GM19397 (cell line): Measurements from ENCODE around the gene SPINK14.

Experiments used
- ATAC-seq: cut with Tn5 transposase; IDR thresholded peaks from one replicate; pipeline ENCODE4 v1.9.1; 2021; ENCODE audit warnings: mild to moderate bottlenecking, moderate library complexity; ENCODE audit not compliant: unreplicated experiment

The SPINK14 gene

GRCh38 chr5:148193202-148193601 is 24.9 kb downstream of the SPINK14 start:
- no peak for ATAC-seq

DNA sequence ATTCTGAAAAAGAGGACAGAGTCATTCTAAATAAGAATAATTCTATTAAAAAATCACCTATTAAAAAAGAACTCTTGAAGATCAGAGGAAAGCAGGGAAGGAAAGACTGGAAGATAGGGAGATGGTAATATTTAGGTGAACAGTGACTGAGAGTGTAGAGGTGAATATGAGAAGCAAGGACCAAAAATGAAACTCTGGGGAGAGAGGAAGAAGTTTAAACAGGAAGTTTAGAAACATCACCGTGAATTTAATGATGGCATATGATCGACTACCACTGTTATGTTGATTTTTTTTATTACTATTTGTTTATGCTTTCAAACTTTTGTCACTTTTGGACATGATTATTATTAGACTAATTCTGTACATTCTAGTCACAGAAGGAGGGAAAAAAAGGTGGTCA is 32.8 kb downstream of the SPINK14 start:
- no peak for ATAC-seq

DNA sequence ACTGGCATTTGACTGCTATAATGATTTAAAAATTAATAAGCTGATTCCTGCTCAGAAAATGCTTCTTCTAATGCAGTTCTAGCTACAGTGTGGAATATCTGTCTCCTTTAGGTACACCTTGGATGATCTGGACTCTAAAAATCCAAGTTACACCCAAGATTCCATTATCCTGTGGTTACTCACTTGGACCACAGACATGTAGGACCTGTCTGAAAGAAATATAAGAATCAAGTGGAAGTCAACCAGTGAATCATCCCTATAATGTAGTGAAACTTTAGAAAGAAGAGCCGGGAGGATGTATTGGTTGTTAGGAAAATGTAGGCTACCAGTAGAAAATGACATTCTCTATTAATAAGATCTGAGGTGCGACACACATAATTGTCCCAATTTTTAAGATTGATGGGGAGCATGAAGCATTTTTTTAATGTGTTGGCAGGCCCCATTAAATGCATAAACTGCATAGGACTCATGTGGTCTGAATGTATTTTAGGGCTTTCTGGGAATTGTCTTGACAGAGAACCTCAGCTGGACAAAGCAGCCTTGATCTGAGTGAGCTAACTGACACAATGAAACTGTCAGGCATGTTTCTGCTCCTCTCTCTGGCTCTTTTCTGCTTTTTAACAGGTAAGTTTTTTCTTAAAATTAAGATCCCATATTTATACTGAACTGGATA is 34.3 kb downstream of the SPINK14 start, which contains the start of gene SPINK6:
Gene SPINK6 (plus strand): TSS at position 512 of the 673 bp plus-strand sequence. CDS start 55 bp downstream, at position 567.
- no peak for ATAC-seq

DNA sequence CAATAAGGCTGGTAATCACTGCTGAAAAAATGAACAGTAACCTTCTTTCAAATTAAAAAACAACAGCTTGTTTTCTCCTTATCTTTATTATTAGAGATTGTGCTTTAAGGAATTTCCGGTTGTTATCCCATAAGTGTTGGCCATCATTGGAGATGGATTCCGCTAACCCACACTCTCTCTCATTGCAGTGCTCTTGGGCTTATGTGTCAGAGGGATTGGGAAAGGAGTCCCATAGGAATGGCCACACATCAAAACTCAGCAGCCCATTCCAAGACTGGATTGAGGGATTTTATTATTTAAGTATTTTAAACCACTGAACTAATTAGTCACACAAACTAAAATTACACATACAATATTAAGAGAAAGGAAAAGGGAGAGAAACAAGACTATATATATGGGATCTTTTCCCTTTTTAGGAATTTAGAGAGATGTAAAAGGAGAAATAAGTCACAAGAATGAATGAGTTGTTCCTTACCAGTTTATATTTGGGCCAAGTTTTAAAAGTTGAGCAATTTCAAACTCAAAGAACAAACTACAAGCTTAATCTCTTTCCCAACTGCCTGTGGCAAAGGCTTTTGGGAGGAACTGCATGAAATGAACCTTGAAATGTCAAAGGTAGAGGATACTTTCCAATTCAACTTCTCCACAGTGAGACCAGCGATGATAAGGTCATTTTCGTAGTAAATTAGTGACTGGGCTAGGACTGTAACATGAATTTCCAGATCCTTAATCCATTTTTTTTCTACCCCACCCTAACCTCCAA is 36.9 kb downstream of the SPINK14 start:
- no peak for ATAC-seq

GRCh38 chr5:148205865-148206264 is 37.5 kb downstream of the SPINK14 start:
- no peak for ATAC-seq

DNA sequence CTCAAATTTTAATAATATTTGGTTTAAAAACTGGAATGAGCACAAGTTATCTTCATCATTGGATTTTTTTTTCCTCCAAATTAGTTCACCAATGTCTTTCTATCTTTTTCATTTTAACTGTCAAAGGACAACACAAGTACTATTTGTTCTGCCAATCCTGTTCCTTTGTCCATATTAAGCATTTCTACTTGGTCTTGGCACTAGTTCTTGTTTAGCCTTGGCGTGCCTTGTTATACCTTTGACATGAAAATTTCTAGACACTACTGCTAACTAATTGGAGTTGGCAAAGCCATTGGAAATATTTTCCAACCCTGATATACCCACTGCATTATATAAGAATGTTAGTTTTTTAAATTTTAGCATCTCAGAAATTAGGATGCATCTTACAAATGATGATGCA is 38.3 kb downstream of the SPINK14 start:
- no peak for ATAC-seq

DNA sequence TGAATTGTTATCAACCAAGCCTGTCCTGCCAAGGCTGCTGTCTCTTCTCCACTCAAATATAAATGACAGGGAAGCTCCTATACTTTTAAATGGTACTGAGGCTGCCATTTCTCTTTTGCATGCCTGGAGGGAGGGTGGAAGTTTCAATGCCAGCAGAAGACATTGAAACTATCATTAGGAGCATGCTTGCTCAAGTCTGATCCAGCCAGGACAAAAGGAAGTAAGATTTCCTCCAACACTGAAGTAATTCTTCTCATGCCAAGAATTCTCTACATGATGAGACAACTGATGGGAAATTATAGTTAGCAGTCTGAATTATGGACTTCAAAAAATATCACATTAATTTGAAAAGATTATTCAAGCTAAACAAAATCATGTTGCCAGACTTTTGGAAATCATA is 39.9 kb downstream of the SPINK14 start:
- ATAC-seq: no peak

DNA sequence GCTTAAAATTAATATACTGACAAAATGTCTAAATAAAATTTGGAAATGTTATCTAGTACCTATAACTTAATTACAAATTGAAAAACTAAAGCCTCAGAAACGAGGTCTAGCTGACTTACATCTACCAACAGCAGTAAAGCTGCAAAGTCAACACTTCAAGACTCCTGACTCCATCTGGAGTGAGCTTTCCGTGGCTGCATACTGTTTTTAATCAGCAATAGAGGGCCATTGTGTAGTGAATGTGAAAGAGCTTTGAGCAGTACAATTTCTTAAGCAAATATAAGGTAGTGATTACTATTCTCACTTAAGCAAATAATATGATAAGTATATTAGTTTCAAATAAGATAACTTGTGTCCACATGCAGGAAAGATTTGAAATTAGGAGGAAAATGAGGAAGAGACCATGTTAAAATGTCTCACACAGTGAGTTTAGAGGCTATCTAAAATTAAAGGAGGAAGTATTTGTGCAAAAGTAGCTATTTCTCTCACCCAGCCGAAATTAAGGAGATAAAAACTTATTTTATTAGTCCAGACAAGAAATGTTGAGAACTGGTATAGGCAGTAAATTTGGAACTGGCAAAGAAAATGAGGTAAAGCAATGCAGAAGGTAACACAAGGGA is 40.9 kb downstream of the SPINK14 start:
- ATAC-seq: no peak

DNA sequence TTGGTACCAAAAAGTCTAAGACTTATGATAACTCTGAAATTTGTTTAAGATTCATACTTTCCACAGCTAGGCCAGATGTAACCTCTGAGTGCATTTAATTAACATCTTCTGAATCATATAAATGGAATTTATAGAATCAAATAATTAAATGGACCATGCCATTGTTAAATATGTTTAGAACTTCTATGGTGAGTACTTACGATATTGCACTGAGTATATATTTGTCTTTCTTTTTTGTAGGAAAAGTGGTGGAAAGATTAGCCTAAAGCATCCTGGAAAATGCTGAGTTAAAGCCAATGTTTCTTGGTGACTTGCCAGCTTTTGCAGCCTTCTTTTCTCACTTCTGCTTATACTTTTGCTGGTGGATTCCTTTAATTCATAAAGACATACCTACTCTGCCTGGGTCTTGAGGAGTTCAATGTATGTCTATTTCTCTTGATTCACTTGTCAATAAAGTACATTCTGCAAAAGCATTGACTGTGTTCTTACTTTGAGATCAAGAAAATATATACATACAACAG is 46.4 kb downstream of the SPINK14 start:
- no peak for ATAC-seq

DNA sequence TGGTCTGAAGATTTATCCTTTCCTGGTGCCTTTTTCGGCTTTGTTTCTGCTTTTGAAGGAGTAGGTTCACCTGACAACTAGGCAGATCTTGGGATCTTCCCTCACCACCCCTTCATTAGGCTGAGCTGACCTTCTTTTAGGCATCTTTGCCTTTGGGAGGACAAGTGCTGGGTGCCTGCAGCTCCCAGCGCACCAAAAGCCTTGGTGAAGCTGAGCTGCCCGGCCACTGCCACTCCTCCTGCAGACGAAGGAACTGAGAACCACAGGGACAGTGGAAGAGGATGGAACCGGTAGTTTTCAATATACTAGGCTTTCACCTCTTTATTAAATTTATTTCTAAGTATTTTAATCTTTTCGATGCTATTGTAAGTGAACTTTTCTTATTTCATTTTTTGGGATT is 53.2 kb downstream of the SPINK14 start:
- ATAC-seq: no peak

GRCh38 chr5:148224117-148224742 is 55.9 kb downstream of the SPINK14 start:
- no peak for ATAC-seq
